Measurements from ENCODE around the gene HS6ST3.

DNA sequence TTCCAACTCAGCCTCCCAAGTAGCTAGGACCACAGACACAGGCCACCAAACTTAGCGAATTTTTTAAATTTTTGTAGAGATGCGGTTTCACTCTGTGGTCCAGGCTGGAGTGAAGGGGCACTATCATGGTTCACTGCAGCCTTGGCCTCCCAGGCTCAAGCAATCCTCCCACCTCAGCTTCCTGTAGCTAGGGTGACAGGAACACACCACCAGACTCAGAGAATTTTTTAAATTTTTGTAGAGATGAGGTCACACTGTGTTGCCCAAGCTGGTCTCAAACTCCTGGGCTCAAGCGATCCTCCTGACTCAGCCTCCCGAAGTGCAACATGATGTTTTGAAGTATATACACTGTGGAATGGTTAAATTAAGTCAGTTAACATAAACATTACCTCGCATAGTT is 640.8 kb downstream of the HS6ST3 start:
- no peak for TF ChIP-seq SUZ12 (IDR thresholded peaks at IDR 0.05)
- TF ChIP-seq SP1 (IDR thresholded peaks at IDR 0.05), result no peak
- no peak for TF ChIP-seq NFRKB (IDR thresholded peaks at IDR 0.05)
- no peak for TF ChIP-seq L3MBTL2 (conservative IDR thresholded peaks at IDR 0.05)
- no peak for TF ChIP-seq ELF4 (IDR thresholded peaks at IDR 0.05)
- TF ChIP-seq BHLHE40 (IDR thresholded peaks at IDR 0.05; ENCODE audit: borderline replicate concordance), result no peak
- no peak for TF ChIP-seq TARDBP (IDR thresholded peaks at IDR 0.05)
- no peak for TF ChIP-seq FOXA1 (IDR thresholded peaks at IDR 0.05)
- no peak for TF ChIP-seq ARNT (IDR thresholded peaks at IDR 0.05)
- no peak for TF ChIP-seq FOXM1 (IDR thresholded peaks at IDR 0.05; ENCODE audit: borderline replicate concordance)
- TF ChIP-seq, protein P1, sequence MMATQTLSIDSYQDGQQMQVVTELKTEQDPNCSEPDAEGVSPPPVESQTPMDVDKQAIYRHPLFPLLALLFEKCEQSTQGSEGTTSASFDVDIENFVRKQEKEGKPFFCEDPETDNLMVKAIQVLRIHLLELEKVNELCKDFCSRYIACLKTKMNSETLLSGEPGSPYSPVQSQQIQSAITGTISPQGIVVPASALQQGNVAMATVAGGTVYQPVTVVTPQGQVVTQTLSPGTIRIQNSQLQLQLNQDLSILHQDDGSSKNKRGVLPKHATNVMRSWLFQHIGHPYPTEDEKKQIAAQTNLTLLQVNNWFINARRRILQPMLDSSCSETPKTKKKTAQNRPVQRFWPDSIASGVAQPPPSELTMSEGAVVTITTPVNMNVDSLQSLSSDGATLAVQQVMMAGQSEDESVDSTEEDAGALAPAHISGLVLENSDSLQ (IDR thresholded peaks at IDR 0.05), result no peak

All from HEK293T (cell line).